GM18907 (cell line): ENCODE results near the gene PFDN2.

Source experiments
- ATAC-seq: cut with Tn5 transposase; IDR thresholded peaks from one replicate; pipeline ENCODE4 v1.9.1; 2021; ENCODE audit warnings: mild to moderate bottlenecking, moderate library complexity; ENCODE audit not compliant: unreplicated experiment

Gene PFDN2

GRCh38 chr1:161117759-161118581 lies at the start of gene PFDN2, which contains the start of gene NIT1:
Gene PFDN2 (minus strand): TSS chr1:161118037. CDS start chr1:161118026, 11 bp downstream.
Gene NIT1 (plus strand): TSS chr1:161118105. CDS start chr1:161118177, 72 bp downstream.
- peak; percentile 80 for ATAC-seq

- peak; percentile 12 for ATAC-seq
Measured at GRCh38 chr1:161166669-161167548, 49.1 kb upstream of the PFDN2 start.

- peak; percentile 92 for ATAC-seq
Measured at GRCh38 chr1:161165742-161166668, 48.2 kb upstream of the PFDN2 start, which contains the start of gene PPOX. Gene PPOX (plus strand): TSS chr1:161166426. CDS start chr1:161166848, 422 bp downstream.

- no peak for ATAC-seq
Measured at GRCh38 chr1:161164901-161165610, 47.2 kb upstream of the PFDN2 start.

- no peak for ATAC-seq
Measured at GRCh38 chr1:161163793-161164192, 46.0 kb upstream of the PFDN2 start.

GRCh38 chr1:161162806-161163205 lies 45.0 kb upstream of the PFDN2 start:
- ATAC-seq, result no peak

- no peak for ATAC-seq
Measured at GRCh38 chr1:161162052-161162451, 44.2 kb upstream of the PFDN2 start.

GRCh38 chr1:161161652-161162051 lies 43.8 kb upstream of the PFDN2 start:
- ATAC-seq, result no peak

- ATAC-seq, result no peak
Measured at GRCh38 chr1:161160671-161161145, 42.9 kb upstream of the PFDN2 start.

GRCh38 chr1:161159913-161160243 lies 42.0 kb upstream of the PFDN2 start:
- no peak for ATAC-seq

- peak; percentile 80 for ATAC-seq
Measured at GRCh38 chr1:161159087-161159912, 41.5 kb upstream of the PFDN2 start, which contains the start of gene USP21. Gene USP21 (plus strand): TSS chr1:161159500. CDS start chr1:161160641, 1,141 bp downstream.

GRCh38 chr1:161158316-161159010 lies 40.6 kb upstream of the PFDN2 start:
- ATAC-seq, result peak; percentile 3

GRCh38 chr1:161157867-161158266 lies 40.0 kb upstream of the PFDN2 start:
- no peak for ATAC-seq

- peak; percentile 82 for ATAC-seq
Measured at GRCh38 chr1:161153682-161154337, 36.0 kb upstream of the PFDN2 start, which contains the start of gene UFC1. Gene UFC1 (plus strand): TSS chr1:161153978. CDS start chr1:161153998, 20 bp downstream.

- ATAC-seq, result peak; percentile 4
Measured at GRCh38 chr1:161153176-161153575, 35.3 kb upstream of the PFDN2 start.

- ATAC-seq, result no peak
Measured at GRCh38 chr1:161145832-161146231, 28.0 kb upstream of the PFDN2 start.

GRCh38 chr1:161140755-161141400 lies 23.0 kb upstream of the PFDN2 start:
- no peak for ATAC-seq
